IPS-18a (cell line): Measurements from ENCODE around the gene F2RL3.

Experiments used
- H3K27ac ChIP-seq: one replicate; pipeline ENCODE4 v1.5.1; 2013; ENCODE audit warnings: low read length
- H3K27me3 ChIP-seq: one replicate; pipeline ENCODE4 v1.6.1; 2013; ENCODE audit warnings: mild to moderate bottlenecking, low read length; ENCODE audit not compliant: control insufficient read depth, insufficient read depth
- H3K36me3 ChIP-seq: one replicate; pipeline ENCODE4 v1.6.1; 2013; ENCODE audit warnings: low read depth, low read length; ENCODE audit not compliant: control insufficient read depth
- H3K4me1 ChIP-seq: one replicate; pipeline ENCODE4 v1.6.1; 2013; ENCODE audit warnings: low read depth, low read length; ENCODE audit not compliant: control insufficient read depth
- H3K4me3 ChIP-seq: one replicate; pipeline ENCODE4 v1.5.1; 2013; ENCODE audit warnings: low read length
- H3K9ac ChIP-seq: one replicate; pipeline ENCODE4 v1.6.1; 2013; ENCODE audit warnings: mild to moderate bottlenecking, low read length, moderate library complexity
- H3K9me3 ChIP-seq: one replicate; pipeline ENCODE4 v1.6.1; 2013; ENCODE audit warnings: low read depth, low read length; ENCODE audit not compliant: control insufficient read depth

Gene F2RL3

DNA sequence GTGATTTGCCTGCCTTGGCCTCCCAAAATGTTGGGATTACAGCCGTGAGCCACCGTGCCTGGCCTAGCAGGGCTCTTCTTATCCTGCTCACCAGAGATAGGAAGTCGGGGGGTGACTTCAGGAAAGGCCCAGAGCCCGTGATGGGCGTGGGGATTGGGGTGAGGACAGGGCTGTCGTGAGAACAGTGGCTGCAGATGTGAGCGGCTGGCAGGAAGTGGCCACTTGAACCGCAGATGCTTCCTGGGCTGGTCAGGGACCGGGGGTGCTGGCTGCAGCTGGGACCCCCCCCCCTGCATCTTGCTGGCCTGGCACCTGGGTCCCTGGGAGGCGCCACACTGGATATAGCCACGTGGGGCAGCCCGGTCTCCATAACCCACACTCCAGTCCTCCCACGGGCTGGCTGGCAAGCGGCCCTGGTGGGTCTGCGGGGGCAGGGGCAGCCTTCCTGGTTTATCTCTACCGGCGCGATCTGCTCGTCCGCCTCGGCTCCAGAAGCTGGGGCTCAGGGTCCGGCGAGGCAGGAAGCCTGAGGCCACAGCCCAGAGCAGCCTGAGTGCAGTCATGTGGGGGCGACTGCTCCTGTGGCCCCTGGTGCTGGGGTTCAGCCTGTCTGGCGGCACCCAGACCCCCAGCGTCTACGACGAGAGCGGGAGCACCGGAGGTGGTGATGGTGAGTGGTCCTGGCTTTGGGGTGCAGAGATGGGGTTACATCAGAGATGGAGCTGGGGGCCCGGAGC, at the start of gene F2RL3:
Gene F2RL3, plus strand, starts transcription at position 371 of the 737 bp plus-strand sequence. Its CDS starts 191 bp downstream, at position 562.
- no peak within 1 kb of the TSS for H3K9ac ChIP-seq
- H3K4me1 ChIP-seq, result no peaks in the 10 kb centered on the region
- no peak within 1 kb of the TSS for H3K4me3 ChIP-seq
- H3K27me3 ChIP-seq, result no peaks in the 10 kb centered on the region
- H3K9me3 ChIP-seq, result no peaks in the 10 kb centered on the region
- no peak within 1 kb of the TSS for H3K27ac ChIP-seq
- H3K36me3 ChIP-seq, result no peaks in the 10 kb centered on the region

GRCh38 chr19:16841391-16841926, 47.3 kb upstream of the F2RL3 start:
- Histone ChIP-seq H3K4me3 (no peak overlapping the region), H3K27ac (no peak overlapping the region), H3K27me3 (no peaks in the 10 kb centered on the region), H3K36me3 (peaks cover 91% of the 10 kb centered on the region), H3K9me3 (no peaks in the 10 kb centered on the region), H3K9ac (no peak overlapping the region), H3K4me1 (no peaks in the 10 kb centered on the region)

GRCh38 chr19:16846901-16847300, 41.9 kb upstream of the F2RL3 start:
- H3K27me3 ChIP-seq, result no peaks in the 10 kb centered on the region
- H3K4me1 ChIP-seq, result no peaks in the 10 kb centered on the region
- no peak overlapping the region for H3K27ac ChIP-seq
- H3K36me3 ChIP-seq, result peaks cover 92% of the 10 kb centered on the region
- H3K9me3 ChIP-seq, result no peaks in the 10 kb centered on the region
- no peak overlapping the region for H3K4me3 ChIP-seq
- no peak overlapping the region for H3K9ac ChIP-seq

- Histone ChIP-seq H3K27ac (no peak overlapping the region), H3K9ac (no peak overlapping the region), H3K4me1 (no peaks in the 10 kb centered on the region), H3K36me3 (peaks cover 92% of the 10 kb centered on the region), H3K9me3 (no peaks in the 10 kb centered on the region), H3K4me3 (no peak overlapping the region), H3K27me3 (no peaks in the 10 kb centered on the region)
Measured at GRCh38 chr19:16847430-16847829, 41.4 kb upstream of the F2RL3 start.

- Histone ChIP-seq H3K4me1 (no peaks in the 10 kb centered on the region), H3K4me3 (no peak overlapping the region), H3K27me3 (no peaks in the 10 kb centered on the region), H3K9me3 (no peaks in the 10 kb centered on the region), H3K27ac (no peak overlapping the region), H3K36me3 (peaks cover 90% of the 10 kb centered on the region), H3K9ac (no peak overlapping the region)
Measured at GRCh38 chr19:16849168-16849567, 39.6 kb upstream of the F2RL3 start.

DNA sequence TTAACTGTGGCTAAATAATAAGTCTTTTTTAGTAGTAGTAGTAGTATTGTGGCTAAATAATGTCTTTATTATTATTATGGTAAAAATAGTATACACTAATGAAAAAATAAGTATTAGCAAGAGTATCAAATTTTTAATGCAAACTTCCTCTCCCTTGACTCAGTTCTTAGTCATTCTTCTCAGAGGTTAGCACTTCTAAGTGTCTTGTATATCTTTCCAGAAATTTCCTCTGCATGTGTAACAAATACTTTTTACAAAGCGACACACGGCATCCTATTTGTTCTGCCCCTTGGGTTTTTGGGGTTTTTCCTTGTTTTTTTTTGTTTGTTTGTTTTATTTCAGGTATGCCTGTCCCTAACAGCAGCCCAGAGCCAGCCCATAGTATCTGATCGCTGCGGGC, 38.7 kb upstream of the F2RL3 start:
- no peaks in the 10 kb centered on the region for H3K9me3 ChIP-seq
- no peak overlapping the region for H3K9ac ChIP-seq
- H3K4me3 ChIP-seq, result no peak overlapping the region
- H3K4me1 ChIP-seq, result no peaks in the 10 kb centered on the region
- H3K36me3 ChIP-seq, result peaks cover 90% of the 10 kb centered on the region
- no peaks in the 10 kb centered on the region for H3K27me3 ChIP-seq
- H3K27ac ChIP-seq, result no peak overlapping the region

DNA sequence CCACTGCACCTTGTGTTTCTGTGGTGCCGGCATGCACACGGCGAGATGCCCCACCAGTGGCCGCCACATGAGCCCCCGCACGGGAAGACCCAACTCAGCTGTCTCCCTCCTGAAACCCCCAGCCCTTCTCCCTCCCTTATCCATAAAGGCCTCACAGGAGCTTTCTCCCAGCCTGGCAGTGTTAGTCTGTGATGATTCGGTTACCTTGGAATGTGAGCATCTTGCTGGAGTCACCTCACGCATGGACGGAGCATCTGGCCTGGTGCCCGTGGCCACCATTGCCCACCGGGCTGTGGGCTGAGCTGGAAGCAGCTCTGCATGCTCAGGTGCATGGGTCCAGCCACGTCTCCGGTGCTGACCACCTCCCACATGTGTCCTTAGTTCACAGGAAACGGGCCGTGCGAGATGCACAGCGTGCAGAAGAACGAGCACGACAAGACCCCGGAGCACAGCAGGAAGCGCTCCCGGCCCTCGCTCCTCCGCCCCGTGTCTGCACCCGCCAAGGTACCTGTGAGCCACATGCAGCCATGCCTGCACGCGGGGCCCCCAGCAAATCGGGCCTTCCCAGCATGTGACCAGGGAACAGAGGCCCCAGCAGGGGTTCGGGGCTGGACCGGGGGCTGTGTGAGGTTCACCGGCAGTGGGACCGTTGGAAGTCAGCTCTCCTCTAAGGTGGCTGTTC, 37.6 kb upstream of the F2RL3 start:
- H3K27ac ChIP-seq, result no peak overlapping the region
- peaks cover 82% of the 10 kb centered on the region for H3K36me3 ChIP-seq
- H3K4me1 ChIP-seq, result no peaks in the 10 kb centered on the region
- no peak overlapping the region for H3K4me3 ChIP-seq
- H3K9ac ChIP-seq, result no peak overlapping the region
- no peaks in the 10 kb centered on the region for H3K27me3 ChIP-seq
- H3K9me3 ChIP-seq, result no peaks in the 10 kb centered on the region

DNA sequence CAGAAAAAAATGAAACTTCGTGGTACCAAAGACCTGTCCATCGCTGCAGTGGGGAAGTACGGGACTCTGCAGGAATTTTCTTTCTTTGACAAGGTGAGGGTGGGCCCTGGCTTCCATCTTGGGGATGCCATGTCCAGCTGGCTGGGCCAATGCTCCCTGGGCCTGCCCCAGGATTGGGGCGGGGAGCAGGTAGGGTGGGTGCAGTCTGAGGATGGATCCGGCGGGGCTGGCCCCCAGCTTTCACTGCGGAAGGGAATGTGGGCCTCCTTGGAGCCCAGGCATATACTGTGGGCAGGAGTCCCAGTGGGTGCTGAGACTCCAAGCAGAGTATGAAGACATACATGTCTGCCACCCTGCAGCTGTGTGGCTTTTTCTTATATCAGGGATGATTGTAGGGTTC, 35.7 kb upstream of the F2RL3 start:
- H3K4me1 ChIP-seq, result no peaks in the 10 kb centered on the region
- H3K27me3 ChIP-seq, result no peaks in the 10 kb centered on the region
- H3K4me3 ChIP-seq, result no peak overlapping the region
- peaks cover 64% of the 10 kb centered on the region for H3K36me3 ChIP-seq
- H3K27ac ChIP-seq, result no peak overlapping the region
- H3K9ac ChIP-seq, result no peak overlapping the region
- H3K9me3 ChIP-seq, result no peaks in the 10 kb centered on the region

DNA sequence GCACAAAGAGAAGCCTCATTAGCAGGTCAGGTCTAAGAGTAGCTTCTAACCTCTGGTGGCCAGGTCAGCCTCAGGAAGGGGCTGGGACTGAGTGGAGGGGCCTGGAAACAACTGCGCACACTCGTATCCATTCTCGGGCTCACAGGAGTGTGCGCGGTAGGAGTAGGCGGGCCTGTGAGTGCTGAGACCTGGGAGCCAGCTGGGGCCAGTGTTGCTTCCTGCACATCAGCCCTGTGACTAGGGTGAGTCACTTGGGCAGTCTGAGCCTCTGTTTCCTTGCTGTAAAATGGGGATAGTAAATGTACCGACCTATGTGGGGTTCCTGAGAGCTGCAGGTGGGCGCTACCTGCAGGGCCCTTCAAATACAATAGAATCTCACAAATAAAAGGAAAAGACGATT, 32.7 kb upstream of the F2RL3 start:
- peaks cover 37% of the 10 kb centered on the region for H3K36me3 ChIP-seq

DNA sequence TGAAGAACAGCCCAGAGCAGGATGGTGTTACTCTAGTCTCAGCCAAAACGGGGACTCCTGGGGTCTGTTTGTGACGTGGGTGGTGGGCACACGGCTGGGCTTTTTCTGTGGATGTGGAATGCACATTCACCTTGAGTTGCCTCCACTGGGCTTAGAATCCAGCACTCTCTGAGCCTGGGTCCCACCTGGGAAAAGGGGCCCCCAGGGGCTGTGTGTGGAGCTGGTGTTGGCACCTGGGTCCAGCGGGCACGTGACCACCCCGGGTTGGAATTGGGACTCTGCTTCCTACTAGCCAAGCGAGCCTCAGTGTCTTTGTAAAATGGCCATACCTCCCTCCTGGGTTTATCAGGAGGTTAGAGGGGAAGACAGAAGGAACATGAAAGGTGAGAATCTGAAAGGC, 29.2 kb upstream of the F2RL3 start:
- H3K9ac ChIP-seq, result no peak overlapping the region
- H3K27me3 ChIP-seq, result no peaks in the 10 kb centered on the region
- H3K4me1 ChIP-seq, result no peaks in the 10 kb centered on the region
- H3K9me3 ChIP-seq, result no peaks in the 10 kb centered on the region
- H3K27ac ChIP-seq, result no peak overlapping the region
- peaks cover 21% of the 10 kb centered on the region for H3K36me3 ChIP-seq
- no peak overlapping the region for H3K4me3 ChIP-seq

More for the DNA sequence above, 32.7 kb upstream of the F2RL3 start:
- no peak overlapping the region for H3K27ac ChIP-seq
- no peaks in the 10 kb centered on the region for H3K4me1 ChIP-seq
- H3K9ac ChIP-seq, result no peak overlapping the region
- no peak overlapping the region for H3K4me3 ChIP-seq
- H3K9me3 ChIP-seq, result no peaks in the 10 kb centered on the region
- no peaks in the 10 kb centered on the region for H3K27me3 ChIP-seq

- no peaks in the 10 kb centered on the region for H3K9me3 ChIP-seq
- peaks cover 18% of the 10 kb centered on the region for H3K36me3 ChIP-seq
- H3K9ac ChIP-seq, result no peak overlapping the region
- no peaks in the 10 kb centered on the region for H3K27me3 ChIP-seq
- H3K4me1 ChIP-seq, result no peaks in the 10 kb centered on the region
- no peak overlapping the region for H3K27ac ChIP-seq
- no peak overlapping the region for H3K4me3 ChIP-seq
Measured at GRCh38 chr19:16860118-16860517, 28.7 kb upstream of the F2RL3 start.

DNA sequence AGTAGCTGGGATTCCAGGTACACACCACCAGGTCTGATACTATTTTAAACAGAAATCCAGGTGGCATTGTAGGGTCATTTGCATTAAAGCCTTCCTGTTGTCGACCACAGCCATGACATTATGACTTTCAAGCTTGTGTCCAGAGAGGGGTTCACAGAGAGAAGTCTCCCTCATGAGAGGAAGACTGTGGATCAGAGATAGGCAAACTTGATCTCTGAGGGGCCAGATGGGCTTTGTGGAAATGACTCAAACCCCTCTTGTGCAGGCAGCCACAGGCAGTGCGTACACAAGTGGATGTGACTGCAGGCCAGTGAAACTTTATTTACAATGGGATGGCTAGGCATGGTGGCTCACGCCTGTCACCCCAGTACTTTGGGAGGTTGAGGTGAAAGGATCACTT, 27.8 kb upstream of the F2RL3 start:
- H3K4me3 ChIP-seq, result no peak overlapping the region
- H3K9ac ChIP-seq, result no peak overlapping the region
- no peaks in the 10 kb centered on the region for H3K9me3 ChIP-seq
- no peaks in the 10 kb centered on the region for H3K27me3 ChIP-seq
- no peak overlapping the region for H3K27ac ChIP-seq
- H3K36me3 ChIP-seq, result peaks cover 24% of the 10 kb centered on the region
- no peaks in the 10 kb centered on the region for H3K4me1 ChIP-seq
